ENCODE results near the gene CA7.

CA7 gene

GRCh38 chr16:66857437-66857836 is 13.2 kb downstream of the CA7 start:
- no peak for DNase-seq (ENCODE audit: extremely low read depth, insufficient read length)
- Histone ChIP-seq H3K36me3 (ENCODE audit: control insufficient read depth, insufficient read depth, low read length) (no peaks in the 10 kb centered on the region), H3K27me3 (replicated peaks; ENCODE audit: control insufficient read depth, insufficient read depth, low read length) (no peaks in the 10 kb centered on the region), H3K4me3 (replicated peaks; ENCODE audit: low read depth, low read length) (no peak overlapping the region)
- TF ChIP-seq, protein P1, sequence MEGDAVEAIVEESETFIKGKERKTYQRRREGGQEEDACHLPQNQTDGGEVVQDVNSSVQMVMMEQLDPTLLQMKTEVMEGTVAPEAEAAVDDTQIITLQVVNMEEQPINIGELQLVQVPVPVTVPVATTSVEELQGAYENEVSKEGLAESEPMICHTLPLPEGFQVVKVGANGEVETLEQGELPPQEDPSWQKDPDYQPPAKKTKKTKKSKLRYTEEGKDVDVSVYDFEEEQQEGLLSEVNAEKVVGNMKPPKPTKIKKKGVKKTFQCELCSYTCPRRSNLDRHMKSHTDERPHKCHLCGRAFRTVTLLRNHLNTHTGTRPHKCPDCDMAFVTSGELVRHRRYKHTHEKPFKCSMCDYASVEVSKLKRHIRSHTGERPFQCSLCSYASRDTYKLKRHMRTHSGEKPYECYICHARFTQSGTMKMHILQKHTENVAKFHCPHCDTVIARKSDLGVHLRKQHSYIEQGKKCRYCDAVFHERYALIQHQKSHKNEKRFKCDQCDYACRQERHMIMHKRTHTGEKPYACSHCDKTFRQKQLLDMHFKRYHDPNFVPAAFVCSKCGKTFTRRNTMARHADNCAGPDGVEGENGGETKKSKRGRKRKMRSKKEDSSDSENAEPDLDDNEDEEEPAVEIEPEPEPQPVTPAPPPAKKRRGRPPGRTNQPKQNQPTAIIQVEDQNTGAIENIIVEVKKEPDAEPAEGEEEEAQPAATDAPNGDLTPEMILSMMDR (IDR thresholded peaks at IDR 0.05; ENCODE audit: insufficient read depth, low read length, poor library complexity, severe bottlenecking): no peak

DNA sequence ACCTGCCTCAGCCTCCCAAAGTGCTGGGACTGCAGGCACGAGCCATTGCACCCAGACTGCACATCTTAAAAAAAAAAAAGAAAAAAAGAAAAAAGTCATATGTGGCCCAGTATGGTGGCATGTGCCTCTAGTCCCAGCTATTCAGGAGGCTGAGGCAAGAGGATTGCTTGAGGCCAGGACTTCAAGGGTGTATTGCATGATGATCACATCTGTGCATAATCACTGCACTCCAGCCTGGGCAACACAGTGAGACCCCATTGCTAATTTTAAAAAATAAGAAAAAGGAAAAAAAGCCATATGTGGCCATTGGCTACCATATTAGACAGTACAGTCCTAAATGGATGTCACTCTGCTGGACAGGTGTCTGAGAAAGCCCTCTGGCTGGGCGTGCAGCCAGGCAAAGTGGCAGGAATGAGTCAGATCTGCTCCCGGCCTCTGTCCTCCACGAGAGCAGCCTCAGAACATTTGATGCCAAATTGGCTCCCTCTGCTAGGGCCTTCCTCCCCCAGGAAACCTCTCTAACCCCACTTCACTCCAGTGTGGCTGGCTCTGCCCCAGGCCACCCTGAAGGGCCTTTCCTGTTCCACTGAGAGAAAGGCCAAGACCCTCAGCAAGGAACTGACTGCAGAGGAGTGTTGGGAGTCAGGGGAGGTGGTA is 14.7 kb downstream of the CA7 start:
- Histone ChIP-seq H3K4me3 (replicated peaks; ENCODE audit: low read depth, low read length) (no peak overlapping the region), H3K27me3 (replicated peaks; ENCODE audit: control insufficient read depth, insufficient read depth, low read length) (no peaks in the 10 kb centered on the region), H3K36me3 (ENCODE audit: control insufficient read depth, insufficient read depth, low read length) (no peaks in the 10 kb centered on the region)
- TF ChIP-seq, protein P1 (IDR thresholded peaks at IDR 0.05; ENCODE audit: insufficient read depth, low read length, poor library complexity, severe bottlenecking): no peak
- no peak for DNase-seq (ENCODE audit: extremely low read depth, insufficient read length)

GRCh38 chr16:66859397-66860068 is 15.3 kb downstream of the CA7 start:
- H3K36me3 ChIP-seq (ENCODE audit: control insufficient read depth, insufficient read depth, low read length): no peaks in the 10 kb centered on the region
- no peak overlapping the region for H3K4me3 ChIP-seq (replicated peaks; ENCODE audit: low read depth, low read length)
- TF ChIP-seq, protein P1 (IDR thresholded peaks at IDR 0.05; ENCODE audit: insufficient read depth, low read length, poor library complexity, severe bottlenecking): no peak
- no peaks in the 10 kb centered on the region for H3K27me3 ChIP-seq (replicated peaks; ENCODE audit: control insufficient read depth, insufficient read depth, low read length)
- no peak for DNase-seq (ENCODE audit: extremely low read depth, insufficient read length)

GRCh38 chr16:66862023-66862520 is 17.9 kb downstream of the CA7 start:
- TF ChIP-seq, protein P1 (IDR thresholded peaks at IDR 0.05; ENCODE audit: insufficient read depth, low read length, poor library complexity, severe bottlenecking): no peak
- Histone ChIP-seq H3K36me3 (ENCODE audit: control insufficient read depth, insufficient read depth, low read length) (no peaks in the 10 kb centered on the region), H3K27me3 (replicated peaks; ENCODE audit: control insufficient read depth, insufficient read depth, low read length) (no peaks in the 10 kb centered on the region), H3K4me3 (replicated peaks; ENCODE audit: low read depth, low read length) (no peak overlapping the region)
- no peak for DNase-seq (ENCODE audit: extremely low read depth, insufficient read length)

DNA sequence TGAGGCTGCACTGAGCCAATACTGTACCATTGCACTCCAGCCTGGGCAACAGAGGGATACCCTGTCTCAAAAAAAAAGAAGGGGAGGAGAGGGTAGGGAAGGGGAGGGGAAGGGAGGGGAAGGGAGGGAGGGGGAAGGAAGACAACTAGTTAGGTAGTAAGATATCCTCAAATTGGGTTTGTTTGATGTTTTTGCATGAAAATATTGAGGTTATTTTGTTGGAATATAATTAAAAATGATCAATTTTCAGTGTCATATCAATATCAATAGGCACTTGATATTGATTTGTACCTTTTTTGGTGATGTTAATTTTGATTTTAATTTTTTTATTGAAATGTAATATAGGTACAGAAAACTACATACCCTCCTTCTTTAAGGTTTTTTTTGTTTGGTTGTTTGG is 19.5 kb downstream of the CA7 start:
- H3K4me3 ChIP-seq (replicated peaks; ENCODE audit: low read depth, low read length): no peak overlapping the region
- no peak for DNase-seq (ENCODE audit: extremely low read depth, insufficient read length)
- no peaks in the 10 kb centered on the region for H3K27me3 ChIP-seq (replicated peaks; ENCODE audit: control insufficient read depth, insufficient read depth, low read length)
- TF ChIP-seq, protein P1 (IDR thresholded peaks at IDR 0.05; ENCODE audit: insufficient read depth, low read length, poor library complexity, severe bottlenecking): no peak
- H3K36me3 ChIP-seq (ENCODE audit: control insufficient read depth, insufficient read depth, low read length): no peaks in the 10 kb centered on the region

All from GM06990 (cell line).